Erythroblast (primary cell): ENCODE data around the gene EYS.

Experiments
- DNase-seq, 2 experiments: peaks; one replicate each; lab custom pipeline; 2025; lab: John Stamatoyannopoulos, UW
- GATA1 ChIP-seq: IDR thresholded peaks from 2 replicates; pipeline ENCODE4 v1.6.1; 2011; ENCODE audit warnings: low read depth, mild to moderate bottlenecking, control low read depth, low read length, moderate library complexity
- POLR2A ChIP-seq: IDR thresholded peaks from 2 replicates; pipeline ENCODE4 v1.6.1; 2011; ENCODE audit warnings: mild to moderate bottlenecking, low read length

The EYS gene

DNA sequence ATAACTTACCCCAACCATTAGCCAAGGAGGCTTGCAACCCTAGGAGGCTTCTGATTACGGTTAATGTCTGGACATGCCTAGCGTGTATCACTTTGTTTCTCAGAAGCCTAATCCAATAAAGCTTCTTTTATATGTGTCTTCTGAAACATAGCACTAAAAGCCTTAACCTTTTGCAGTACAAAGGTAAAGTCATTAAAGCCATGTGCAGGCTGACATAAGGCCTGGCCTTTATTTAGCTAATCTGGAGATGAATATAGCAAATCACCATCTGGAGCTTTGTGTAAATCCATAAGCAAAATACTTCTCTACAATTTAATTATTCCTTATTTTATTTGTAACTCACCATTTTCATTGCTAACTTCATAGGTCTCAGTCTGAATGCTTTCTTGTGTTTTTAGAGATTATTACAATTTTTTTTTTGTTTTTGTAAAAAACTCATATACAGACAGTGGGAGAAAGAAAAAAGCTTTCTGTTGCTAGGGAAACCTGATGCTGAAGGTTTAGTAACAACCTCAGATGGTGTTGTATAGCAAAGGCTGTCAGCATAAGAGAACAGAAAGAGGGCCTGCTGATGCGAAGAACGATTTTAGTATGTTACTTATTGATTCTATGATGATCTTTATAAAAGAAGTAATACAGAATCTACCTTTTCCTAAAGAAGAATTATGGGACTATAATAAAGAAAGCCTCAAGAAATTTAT is at the start of gene EYS:
TSS of gene EYS (minus strand) at position 101 of the 701 bp plus-strand sequence. CDS start 211,816 bp downstream, outside the sequence.
- DNase-seq: no peak
- no peak for TF ChIP-seq POLR2A
- TF ChIP-seq GATA1: no peak

DNA sequence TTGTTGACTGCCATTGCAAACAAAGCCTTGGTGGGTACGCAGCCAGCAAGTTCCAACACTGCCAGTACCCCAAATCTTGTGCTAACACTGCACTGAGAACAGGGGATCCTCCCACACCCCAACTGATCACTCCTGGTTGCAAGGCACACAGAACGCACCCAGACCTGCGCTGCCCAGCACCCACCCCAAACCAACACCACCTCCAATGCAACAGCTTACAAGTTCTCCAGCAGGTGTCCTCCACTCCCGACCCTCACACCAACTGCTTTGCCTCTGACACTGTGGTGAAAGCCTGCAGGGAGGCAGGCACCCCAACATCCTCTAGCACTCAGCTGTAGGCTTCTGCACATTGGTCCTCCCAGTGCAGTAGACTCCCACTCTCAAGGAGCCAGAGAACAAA is 39.3 kb upstream of the EYS start:
- TF ChIP-seq POLR2A: no peak
- TF ChIP-seq GATA1: no peak
- no peak for DNase-seq

GRCh38 chr6:65745614-65746013 is 38.6 kb upstream of the EYS start:
- TF ChIP-seq POLR2A (no peak), GATA1 (no peak)
- no peak for DNase-seq

DNA sequence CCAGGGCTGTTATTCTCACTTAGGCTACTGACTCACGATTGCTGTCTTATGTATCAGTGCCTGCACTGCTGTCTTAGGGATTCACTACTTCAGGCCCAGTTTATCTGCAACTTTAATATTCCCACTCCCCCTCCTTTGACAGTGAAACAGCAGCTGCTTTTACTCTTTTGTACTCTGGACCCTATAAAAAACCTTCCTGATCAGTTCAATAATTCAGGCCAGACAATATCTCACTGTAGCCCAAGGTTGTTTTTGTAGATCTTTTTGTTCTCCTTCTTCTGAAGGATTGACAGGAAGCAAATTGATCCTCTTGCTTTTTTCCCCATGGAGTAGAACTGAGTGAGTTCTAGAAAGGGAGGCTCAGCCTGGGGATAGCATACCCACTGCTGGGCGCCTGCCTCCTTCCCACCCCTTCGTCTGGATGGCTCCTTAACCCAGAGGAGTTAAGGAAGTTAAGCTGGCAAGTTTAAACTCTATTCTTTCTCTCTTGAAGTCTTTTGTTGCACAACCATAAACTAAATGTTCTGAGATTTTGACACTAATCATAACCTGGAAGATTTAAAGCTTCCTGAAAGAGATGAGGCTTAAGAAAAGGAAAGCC is 22.0 kb upstream of the EYS start:
- TF ChIP-seq POLR2A: no peak
- TF ChIP-seq GATA1: no peak
- DNase-seq: no peak

GRCh38 chr6:65719101-65719500 is 12.1 kb upstream of the EYS start:
- TF ChIP-seq GATA1 (no peak), POLR2A (no peak)

DNA sequence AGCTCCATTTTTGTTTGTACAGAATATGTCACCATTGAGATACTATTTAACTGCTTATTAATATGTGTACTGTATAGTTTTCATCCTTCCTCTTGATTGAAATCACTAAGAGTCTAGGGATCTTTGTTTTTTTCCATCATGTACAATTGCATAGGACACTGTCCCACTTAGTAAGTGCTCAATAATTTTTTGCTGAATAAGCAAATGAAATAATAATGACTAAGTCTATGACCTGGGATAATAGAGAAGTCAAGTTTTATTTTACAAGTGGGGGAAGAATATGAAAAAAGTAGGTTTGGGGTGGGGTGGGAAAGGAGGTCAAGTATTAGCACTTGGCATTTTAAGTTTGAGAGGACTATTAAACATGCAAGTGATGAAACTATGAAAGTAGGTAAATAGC is 4.5 kb upstream of the EYS start:
- TF ChIP-seq POLR2A (no peak), GATA1 (no peak)

More at GRCh38 chr6:65719101-65719500, 12.1 kb upstream of the EYS start:
- DNase-seq: no peak

DNA sequence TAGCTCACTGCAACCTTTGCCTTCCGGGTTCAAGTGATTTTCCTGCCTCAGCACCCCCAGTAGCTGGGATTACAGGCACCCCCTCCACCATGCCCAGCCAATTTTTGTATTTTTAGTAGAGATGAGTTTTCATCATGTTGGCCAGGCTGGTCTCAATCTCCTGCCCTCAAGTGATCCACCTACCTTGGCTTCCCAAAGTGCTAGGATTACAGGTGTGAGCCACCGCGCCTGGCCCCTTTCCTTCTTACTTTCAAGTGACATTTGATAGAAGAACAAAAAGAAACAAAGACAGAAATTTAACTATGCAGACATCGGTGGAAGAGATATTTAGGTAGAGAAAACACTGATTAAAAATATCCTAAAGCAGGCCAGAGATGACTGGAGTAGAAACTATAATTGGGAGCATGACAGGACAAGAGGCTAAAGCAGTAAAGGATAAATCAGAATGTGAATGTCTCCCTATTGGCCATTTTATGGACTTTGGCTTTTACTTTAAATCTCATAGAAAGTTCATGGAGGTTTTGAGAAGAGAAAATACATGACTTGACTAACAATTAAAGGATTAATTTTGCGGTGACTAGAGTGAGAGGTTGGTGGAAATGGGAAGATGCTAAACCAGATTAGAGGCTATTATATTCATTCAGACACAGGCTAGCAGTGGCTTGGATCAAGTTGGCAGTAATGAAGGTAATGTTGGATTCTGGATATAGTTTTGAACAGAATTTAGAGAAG is 2.2 kb upstream of the EYS start:
- DNase-seq: no peak
- TF ChIP-seq GATA1: no peak
- TF ChIP-seq POLR2A: no peak

More for the DNA sequence above, 4.5 kb upstream of the EYS start:
- DNase-seq: no peak

DNA sequence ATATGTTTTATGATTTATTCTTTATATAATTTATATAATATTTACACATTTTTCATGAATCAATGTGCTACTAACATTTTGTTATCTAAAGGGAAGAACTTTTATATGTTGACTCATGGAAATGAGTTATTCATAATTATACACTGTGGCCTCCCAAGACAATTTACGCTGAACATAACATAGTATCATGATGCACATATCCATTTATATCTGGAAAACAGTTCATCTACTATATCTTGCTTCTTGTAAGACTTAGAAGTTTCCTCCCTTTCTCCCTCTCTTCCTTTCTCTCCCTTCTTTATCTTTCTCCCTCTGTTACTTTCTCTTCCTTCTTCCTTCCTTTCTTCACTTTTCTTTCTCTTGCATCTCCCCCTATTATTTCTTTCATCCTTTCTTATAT is 1.1 kb upstream of the EYS start:
- no peak for DNase-seq
- TF ChIP-seq POLR2A (no peak), GATA1 (no peak)

DNA sequence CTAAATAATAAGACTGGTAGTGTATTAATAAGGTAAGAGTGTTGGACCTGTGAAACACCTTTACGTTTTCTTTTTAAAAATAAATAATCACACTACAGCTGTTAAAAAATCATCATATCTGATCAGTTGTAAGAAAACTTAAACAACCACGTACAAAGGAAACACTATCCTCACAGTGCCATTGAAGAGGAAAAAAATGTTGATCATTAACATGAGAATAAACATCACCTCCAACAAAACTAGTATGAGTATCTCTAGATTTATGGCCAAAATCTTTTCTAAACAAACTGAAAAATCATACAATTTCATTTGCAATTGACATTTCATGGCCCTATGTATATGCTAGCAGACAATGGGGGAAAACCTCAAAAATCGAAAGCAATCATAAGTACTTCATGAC is 590 bp downstream of the EYS start:
- no peak for DNase-seq
- TF ChIP-seq POLR2A (no peak), GATA1 (no peak)

DNA sequence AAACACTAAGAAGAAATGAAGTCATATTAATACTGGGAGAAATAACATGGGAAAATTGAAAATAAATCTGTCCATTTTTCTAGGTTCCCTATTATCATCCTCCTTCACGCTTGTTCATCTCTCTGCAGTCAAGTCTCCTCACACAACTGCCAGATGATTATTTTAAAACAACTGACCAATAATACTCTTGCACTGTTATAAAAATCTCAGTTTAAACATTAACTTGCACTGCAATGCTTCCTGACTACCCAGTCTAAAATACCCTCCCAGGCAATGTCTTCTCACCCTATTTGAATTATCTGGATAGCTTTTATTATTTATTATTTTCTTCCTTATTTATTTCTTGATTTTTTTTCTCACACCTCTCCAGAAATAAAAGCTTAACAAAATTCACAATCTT is 5.7 kb downstream of the EYS start:
- no peak for DNase-seq
- TF ChIP-seq GATA1 (no peak), POLR2A (no peak)

DNA sequence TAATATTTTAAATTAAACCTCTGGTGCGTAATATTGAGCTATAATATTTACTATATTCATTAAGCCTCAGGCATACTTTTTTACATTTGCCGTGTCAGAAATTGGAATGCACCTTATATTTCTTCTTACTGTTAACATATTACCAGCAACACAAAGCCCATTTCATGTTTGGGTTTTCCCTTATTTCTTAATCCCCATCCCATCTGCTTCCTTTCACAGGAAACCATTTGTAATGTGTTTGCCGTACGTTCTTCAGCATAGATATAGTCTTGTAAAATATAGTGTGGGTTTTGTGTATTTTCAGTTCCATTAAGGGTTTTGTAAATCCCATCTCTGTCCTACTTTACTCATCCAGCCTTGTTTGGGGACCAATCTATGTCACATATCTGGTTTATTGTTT is 6.5 kb downstream of the EYS start:
- no peak for DNase-seq
- no peak for TF ChIP-seq POLR2A
- TF ChIP-seq GATA1: no peak

GRCh38 chr6:65692109-65692508 is 14.9 kb downstream of the EYS start:
- no peak for DNase-seq
- TF ChIP-seq POLR2A: no peak
- no peak for TF ChIP-seq GATA1

- TF ChIP-seq POLR2A: no peak
- no peak for TF ChIP-seq GATA1
- no peak for DNase-seq
Observed at GRCh38 chr6:65680232-65680631, 26.8 kb downstream of the EYS start.

DNA sequence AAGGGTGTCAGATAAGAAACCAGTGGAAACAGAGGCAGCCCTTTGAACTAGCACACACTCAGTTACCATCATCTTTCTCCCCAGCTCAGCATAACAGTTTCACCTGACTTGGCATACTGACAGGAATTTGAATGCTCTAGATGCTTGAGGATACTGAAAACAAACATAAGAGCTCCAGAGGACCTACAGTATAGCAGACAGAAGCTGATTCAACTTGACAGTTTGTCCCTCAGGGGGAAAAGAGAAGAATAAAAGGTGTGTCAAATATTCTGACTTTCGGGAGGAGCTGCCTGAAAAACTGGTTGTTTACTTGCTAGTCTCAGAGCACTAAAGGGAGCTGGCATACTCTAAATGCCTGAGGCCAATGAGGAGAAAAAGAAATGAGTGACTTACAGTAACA is 35.1 kb downstream of the EYS start:
- no peak for DNase-seq
- TF ChIP-seq GATA1 (no peak), POLR2A (no peak)
